ENCODE measurements around the gene FAM110A.
A peak's percentile ranks its signal among the peaks of the same experiment; 100 is the strongest.
"Not testable (repeated sequence)": the region's sequence is repeated elsewhere in the genome, so short reads cannot be mapped to it uniquely, and the experiment has no call there.

The FAM110A gene

GRCh38 chr20:801678-802077, 31.8 kb upstream of the FAM110A start:
- no peak overlapping the region for H3K4me3 ChIP-seq (ENCODE audit: low read depth, low read length)
- DNase-seq (ENCODE audit: low read depth), result no peak
- TF ChIP-seq, protein P1, sequence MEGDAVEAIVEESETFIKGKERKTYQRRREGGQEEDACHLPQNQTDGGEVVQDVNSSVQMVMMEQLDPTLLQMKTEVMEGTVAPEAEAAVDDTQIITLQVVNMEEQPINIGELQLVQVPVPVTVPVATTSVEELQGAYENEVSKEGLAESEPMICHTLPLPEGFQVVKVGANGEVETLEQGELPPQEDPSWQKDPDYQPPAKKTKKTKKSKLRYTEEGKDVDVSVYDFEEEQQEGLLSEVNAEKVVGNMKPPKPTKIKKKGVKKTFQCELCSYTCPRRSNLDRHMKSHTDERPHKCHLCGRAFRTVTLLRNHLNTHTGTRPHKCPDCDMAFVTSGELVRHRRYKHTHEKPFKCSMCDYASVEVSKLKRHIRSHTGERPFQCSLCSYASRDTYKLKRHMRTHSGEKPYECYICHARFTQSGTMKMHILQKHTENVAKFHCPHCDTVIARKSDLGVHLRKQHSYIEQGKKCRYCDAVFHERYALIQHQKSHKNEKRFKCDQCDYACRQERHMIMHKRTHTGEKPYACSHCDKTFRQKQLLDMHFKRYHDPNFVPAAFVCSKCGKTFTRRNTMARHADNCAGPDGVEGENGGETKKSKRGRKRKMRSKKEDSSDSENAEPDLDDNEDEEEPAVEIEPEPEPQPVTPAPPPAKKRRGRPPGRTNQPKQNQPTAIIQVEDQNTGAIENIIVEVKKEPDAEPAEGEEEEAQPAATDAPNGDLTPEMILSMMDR (IDR thresholded peaks at IDR 0.05; ENCODE audit: low read depth, low read length), result no peak
- TF ChIP-seq MYC (IDR thresholded peaks at IDR 0.05; ENCODE audit: low read depth, low read length), result no peak
- no peak for TF ChIP-seq MAX (IDR thresholded peaks at IDR 0.05; ENCODE audit: low read depth, low read length)
- TF ChIP-seq POLR2A (IDR thresholded peaks at IDR 0.05; ENCODE audit: extremely low read depth, insufficient read length), result no peak

DNA sequence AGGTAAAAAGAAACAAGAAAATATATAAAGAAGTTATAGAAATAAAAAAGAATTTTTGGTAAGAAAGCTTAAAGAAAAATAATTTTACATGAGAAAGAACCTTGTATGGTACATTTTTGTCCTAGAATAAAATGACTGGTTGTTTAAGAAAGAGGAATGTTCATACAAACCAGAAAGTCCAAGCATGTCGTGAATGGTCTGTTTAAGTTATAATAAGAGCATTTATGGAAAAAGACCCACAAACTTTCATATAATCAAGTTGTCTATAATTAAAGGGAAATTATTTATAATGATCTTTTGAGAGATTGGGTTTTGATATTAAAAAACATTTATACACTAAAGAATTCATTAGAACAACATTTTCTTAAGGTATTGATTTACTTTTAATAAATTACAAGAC, 27.8 kb upstream of the FAM110A start:
- DNase-seq (ENCODE audit: low read depth), result peak; percentile 49
- TF ChIP-seq MYC (IDR thresholded peaks at IDR 0.05; ENCODE audit: low read depth, low read length) (no peak), POLR2A (IDR thresholded peaks at IDR 0.05; ENCODE audit: extremely low read depth, insufficient read length) (no peak), MAX (IDR thresholded peaks at IDR 0.05; ENCODE audit: low read depth, low read length) (no peak)
- TF ChIP-seq, protein P1 (IDR thresholded peaks at IDR 0.05; ENCODE audit: low read depth, low read length), result no peak
- H3K4me3 ChIP-seq (ENCODE audit: low read depth, low read length), result no peak overlapping the region

DNA sequence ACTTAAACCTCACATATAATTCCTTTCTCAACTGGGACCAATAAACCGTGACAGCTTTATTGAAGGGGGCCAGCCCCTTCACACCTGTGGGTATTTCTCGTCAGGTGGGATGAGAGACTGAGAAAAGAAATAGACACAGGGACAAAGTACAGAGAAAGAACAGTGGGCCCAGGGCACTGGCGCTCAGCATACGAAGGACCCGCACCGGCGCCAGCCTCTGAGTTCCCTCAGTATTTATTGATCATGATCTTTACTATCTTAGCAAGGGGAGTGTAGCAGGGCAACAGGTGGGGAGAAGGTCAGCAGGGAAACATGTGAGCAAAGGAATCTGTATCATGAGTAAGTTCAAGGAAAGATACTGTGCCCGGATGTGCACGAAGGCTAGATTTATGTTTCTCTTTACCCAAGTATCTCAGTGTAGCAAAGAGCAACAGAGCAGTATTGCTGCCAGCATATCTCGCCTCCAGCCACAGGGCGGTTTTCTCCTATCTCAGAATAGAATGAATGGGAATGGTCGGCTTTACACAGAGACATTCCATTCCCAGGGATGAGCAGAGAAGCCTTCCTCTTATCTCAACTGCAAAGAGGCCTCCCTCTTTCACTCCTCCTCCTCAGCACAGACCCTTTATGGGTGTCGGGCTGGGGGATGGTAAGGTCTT, 21.6 kb upstream of the FAM110A start:
- not testable (repeated sequence) for DNase-seq (ENCODE audit: low read depth); H3K4me3 ChIP-seq (ENCODE audit: low read depth, low read length)

DNA sequence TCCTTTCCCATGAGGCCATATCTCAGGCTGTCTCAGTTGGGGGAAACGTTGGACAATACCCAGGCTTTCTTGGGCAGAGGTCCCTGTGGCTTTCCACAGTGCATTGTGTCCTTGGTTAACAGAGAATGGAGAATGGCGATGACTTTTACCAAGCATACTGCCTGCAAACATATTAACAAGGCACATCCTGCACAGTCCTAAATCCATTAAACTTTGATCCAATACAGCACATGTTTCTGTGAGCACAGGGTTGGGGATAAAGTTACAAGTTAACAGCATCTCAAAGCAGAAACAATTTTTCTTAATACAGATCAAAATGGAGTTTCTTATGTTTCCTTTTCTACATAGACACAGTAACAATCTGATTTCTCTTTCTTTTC, 21.1 kb upstream of the FAM110A start:
- H3K4me3 ChIP-seq (ENCODE audit: low read depth, low read length); DNase-seq (ENCODE audit: low read depth): not testable (repeated sequence)

DNA sequence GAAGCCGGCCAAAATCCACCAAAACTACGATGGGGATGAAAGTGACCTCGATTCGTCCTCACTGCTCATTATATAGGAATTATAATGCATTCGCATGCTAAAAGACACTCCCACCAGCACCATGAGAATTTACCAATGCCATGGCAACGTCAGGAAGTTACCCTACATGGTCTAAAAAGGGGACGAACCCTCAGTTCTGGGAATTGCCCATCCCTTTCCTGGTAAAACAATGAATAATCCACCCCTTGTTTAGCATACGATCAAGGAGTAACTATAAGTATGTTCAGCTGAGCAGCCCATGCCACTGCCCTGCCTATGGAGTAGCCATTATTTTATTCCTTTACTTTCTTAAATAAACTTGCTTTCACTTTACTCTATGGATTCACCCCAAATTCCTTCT, 20.1 kb upstream of the FAM110A start:
- DNase-seq (ENCODE audit: low read depth), result no peak
- no peak overlapping the region for H3K4me3 ChIP-seq (ENCODE audit: low read depth, low read length)
- no peak for TF ChIP-seq MYC (IDR thresholded peaks at IDR 0.05; ENCODE audit: low read depth, low read length)
- no peak for TF ChIP-seq MAX (IDR thresholded peaks at IDR 0.05; ENCODE audit: low read depth, low read length)
- TF ChIP-seq, protein P1 (IDR thresholded peaks at IDR 0.05; ENCODE audit: low read depth, low read length), result no peak
- no peak for TF ChIP-seq POLR2A (IDR thresholded peaks at IDR 0.05; ENCODE audit: extremely low read depth, insufficient read length)

- no peak for DNase-seq (ENCODE audit: low read depth)
- TF ChIP-seq, protein P1 (IDR thresholded peaks at IDR 0.05; ENCODE audit: low read depth, low read length), result no peak
- TF ChIP-seq POLR2A (IDR thresholded peaks at IDR 0.05; ENCODE audit: extremely low read depth, insufficient read length) (no peak), MAX (IDR thresholded peaks at IDR 0.05; ENCODE audit: low read depth, low read length) (no peak), MYC (IDR thresholded peaks at IDR 0.05; ENCODE audit: low read depth, low read length) (no peak)
Observed at GRCh38 chr20:815226-815625, 18.3 kb upstream of the FAM110A start.

GRCh38 chr20:815914-816606, 17.5 kb upstream of the FAM110A start:
- no peak overlapping the region for H3K4me3 ChIP-seq (ENCODE audit: low read depth, low read length)
- DNase-seq (ENCODE audit: low read depth), result peak; percentile 75
- TF ChIP-seq MYC (IDR thresholded peaks at IDR 0.05; ENCODE audit: low read depth, low read length) (no peak), MAX (IDR thresholded peaks at IDR 0.05; ENCODE audit: low read depth, low read length) (no peak), POLR2A (IDR thresholded peaks at IDR 0.05; ENCODE audit: extremely low read depth, insufficient read length) (no peak)
- TF ChIP-seq, protein P1 (IDR thresholded peaks at IDR 0.05; ENCODE audit: low read depth, low read length), result peak; percentile 98

More at GRCh38 chr20:815226-815625, 18.3 kb upstream of the FAM110A start:
- H3K4me3 ChIP-seq (ENCODE audit: low read depth, low read length), result no peak overlapping the region

Measured in NB4 (cell line).